IMR-90 (cell line): ENCODE measurements around the gene ARMC8. TPM values are rescaled to one million over a fixed set of nuclear protein-coding genes. Genes with fewer than 3 reads are reported as not detected.
"Not testable (repeated sequence)": the region's sequence is repeated elsewhere in the genome, so short reads cannot be mapped to it uniquely, and the experiment has no call there.

Source experiments
- ATAC-seq: fragments of 200-7000 bp; cut with Tn5 transposase; 2 replicates; pipeline ENCODE4 v1.9.1; 2020; ENCODE audit warnings: low read depth, mild to moderate bottlenecking, moderate library complexity
- BruUV-seq: library from RNA; stranded (reverse); fragments of 400-500 nt; replicated peaks from 2 replicates; lab custom pipeline; 2021; lab: Mats Ljungman, UMichigan
- CTCF ChIA-PET: fragments of 300-600 bp; formaldehyde crosslinking; extraction: SDS; loops from one replicate; lab custom pipeline; 2021; ENCODE audit warnings: antibody characterized with exemption; lab: Yijun Ruan, JAX
- POLR2A ChIA-PET: fragments of 300-600 bp; sonication (Branson Sonifier 250); formaldehyde crosslinking; loops from one replicate; lab custom pipeline; 2022; ENCODE audit warnings: antibody characterized with exemption; ENCODE audit not compliant: unreplicated experiment; lab: Charles Lee
- DNase-seq: peaks from one replicate; pipeline ENCODE4 v3.0.0; 2013
- H2AFZ ChIP-seq: replicated peaks from 2 replicates; pipeline ENCODE3; 2013; ENCODE audit warnings: low read length, mild to moderate bottlenecking; ENCODE audit not compliant: poor library complexity
- H2AK5ac ChIP-seq: 2 replicates; pipeline ENCODE4 v1.6.1; 2013; ENCODE audit warnings: low read depth, low read length, inconsistent platforms
- H2AK9ac ChIP-seq: replicated peaks from 2 replicates; pipeline ENCODE3; 2013; ENCODE audit warnings: mild to moderate bottlenecking, low read depth, low read length, moderate library complexity; ENCODE audit not compliant: poor library complexity
- H2BK120ac ChIP-seq: 2 replicates; pipeline ENCODE4 v1.6.1; 2013; ENCODE audit warnings: low read depth, low read length, inconsistent platforms
- H2BK15ac ChIP-seq: 3 replicates; pipeline ENCODE4 v1.6.1; 2013; ENCODE audit warnings: low read depth, low read length, inconsistent platforms
- H2BK20ac ChIP-seq: 2 replicates; pipeline ENCODE4 v1.6.1; 2013; ENCODE audit warnings: low read depth, mild to moderate bottlenecking, inconsistent platforms, low read length, moderate library complexity
- H2BK5ac ChIP-seq: 2 replicates; pipeline ENCODE4 v1.6.1; 2013; ENCODE audit warnings: mild to moderate bottlenecking, low read depth, low read length, inconsistent platforms; ENCODE audit not compliant: poor library complexity, severe bottlenecking
- H3K14ac ChIP-seq: replicated peaks from 2 replicates; pipeline ENCODE4 v1.6.1; 2013; ENCODE audit warnings: low read depth, low read length, inconsistent platforms
- H3K18ac ChIP-seq: 2 replicates; pipeline ENCODE4 v1.6.1; 2013; ENCODE audit warnings: low read depth, low read length, control low read depth
- H3K23ac ChIP-seq: 2 replicates; pipeline ENCODE4 v1.6.1; 2013; ENCODE audit warnings: low read depth, low read length, inconsistent platforms
- H3K27ac ChIP-seq: 2 replicates; pipeline ENCODE4 v1.5.1; 2013; ENCODE audit warnings: mild to moderate bottlenecking, control low read depth, low read length; ENCODE audit not compliant: insufficient read depth
- H3K27me3 ChIP-seq: 2 replicates; pipeline ENCODE4 v1.6.1; 2013; ENCODE audit warnings: low read length; ENCODE audit not compliant: control insufficient read depth, insufficient read depth
- H3K36me3 ChIP-seq: 2 replicates; pipeline ENCODE4 v1.6.1; 2013; ENCODE audit warnings: low read length, mixed read lengths; ENCODE audit not compliant: control insufficient read depth, insufficient read depth
- H3K4ac ChIP-seq: 2 replicates; pipeline ENCODE4 v1.6.1; 2013; ENCODE audit warnings: low read depth, low read length, inconsistent platforms
- H3K4me1 ChIP-seq: 2 replicates; pipeline ENCODE4 v1.6.1; 2013; ENCODE audit warnings: low read length, mixed read lengths; ENCODE audit not compliant: control insufficient read depth, insufficient read depth
- H3K4me2 ChIP-seq: 2 replicates; pipeline ENCODE4 v1.6.1; 2013; ENCODE audit warnings: low read depth, mild to moderate bottlenecking, control low read depth, low read length, moderate library complexity
- H3K4me3 ChIP-seq: 2 replicates; pipeline ENCODE4 v1.5.1; 2013; ENCODE audit warnings: low read depth, mild to moderate bottlenecking, control low read depth, low read length, moderate library complexity; ENCODE audit not compliant: insufficient read depth
- H3K56ac ChIP-seq: 2 replicates; pipeline ENCODE4 v1.6.1; 2013; ENCODE audit warnings: low read length, inconsistent platforms; ENCODE audit not compliant: insufficient read depth; ENCODE audit errors: extremely low read depth
- H3K79me1 ChIP-seq, 2 experiments: 2 replicates each; pipeline ENCODE4 v1.6.1; 2013; ENCODE audit warnings: low read length in 2 of 2, inconsistent platforms in 1 of 2, low read depth in 1 of 2
- H3K9ac ChIP-seq: 2 replicates; pipeline ENCODE4 v1.6.1; 2013; ENCODE audit warnings: low read depth, low read length, control low read depth
- H3K9me1 ChIP-seq: 2 replicates; pipeline ENCODE4 v1.6.1; 2013; ENCODE audit warnings: low read length, inconsistent platforms; ENCODE audit not compliant: insufficient read depth
- H3K9me3 ChIP-seq: 2 replicates; pipeline ENCODE4 v1.6.1; 2013; ENCODE audit warnings: low read length; ENCODE audit not compliant: control insufficient read depth, insufficient read depth
- H4K20me1 ChIP-seq: 2 replicates; pipeline ENCODE4 v1.6.1; 2013; ENCODE audit warnings: low read length, inconsistent platforms; ENCODE audit not compliant: insufficient read depth
- H4K5ac ChIP-seq: 2 replicates; pipeline ENCODE4 v1.6.1; 2013; ENCODE audit warnings: mild to moderate bottlenecking, low read depth, low read length, control low read depth
- H4K8ac ChIP-seq, 2 experiments: 2 replicates each; pipeline ENCODE4 v1.6.1; 2013; ENCODE audit warnings: low read depth in 2 of 2, low read length in 2 of 2, control low read depth in 1 of 2, inconsistent platforms in 1 of 2
- H4K91ac ChIP-seq: 2 replicates; pipeline ENCODE4 v1.6.1; 2013; ENCODE audit warnings: low read depth, low read length, inconsistent platforms; ENCODE audit not compliant: insufficient read depth
- whole genome bisulfite sequencing, 2 experiments: methylation state at CpG; one replicate each; pipeline versions ENCODE4 v1.1.5 to v1.1.7; 2013; ENCODE audit warnings: missing lambda C conversion rate in 2 of 2; ENCODE audit not compliant: insufficient read length in 1 of 2; ENCODE audit errors: extremely low coverage in 2 of 2; 5-methylcytosine and 5-hydroxymethylcytosine counted together
- dilution Hi-C: fragments of 300-500 bp; cut with HindIII; formaldehyde crosslinking; loops from one replicate; pipeline ENCODE4 v1.14.3; 2018; ENCODE audit warnings: low sequenced_read_pairs; ENCODE audit not compliant: unreplicated experiment
- in situ Hi-C: fragments of 300-500 bp; cut with MboI; formaldehyde crosslinking; loops from 3 replicates; pipeline ENCODE4 v1.14.3; 2019; ENCODE audit warnings: low sequenced_read_pairs, inconsistent platforms, mixed read lengths
- intact Hi-C: fragments of 100-400 bp; cut with micrococcal nuclease; formaldehyde crosslinking; loops from 2 replicates; pipeline ENCODE4 v1.10.0; 2022
- polyA plus RNA-seq, 3 experiments: library from polyadenylated mRNA; depleted of rRNA; stranded (reverse); fragments of >200 nt; gene quantifications; 2 replicates each; pipeline ENCODE4 v1.2.3, GENCODE V29; 2012; ENCODE audit warnings: low replicate concordance in 1 of 3
- total RNA-seq: library from RNA; depleted of rRNA; stranded (reverse); fragments of >200 nt; gene quantifications from 2 replicates; pipeline ENCODE4 v1.2.3, GENCODE V29; 2012

Gene ARMC8
- total and polyA plus RNA-seq, 2 of the 4 experiments (the other 2 are of a cell fraction), result 39.1 to 75.1 TPM

- dilution Hi-C loops, H3K27me3 ChIP-seq, BruUV-seq, H3K9me3 ChIP-seq, H2BK20ac ChIP-seq, H2AK5ac ChIP-seq, intact Hi-C loops, H3K79me1 ChIP-seq, H4K8ac ChIP-seq, ATAC-seq, H2BK120ac ChIP-seq, H3K36me3 ChIP-seq, H3K4ac ChIP-seq, H4K20me1 ChIP-seq, H3K56ac ChIP-seq, H2AFZ ChIP-seq, H4K91ac ChIP-seq, H3K27ac ChIP-seq, in situ Hi-C loops, H3K4me3 ChIP-seq, H3K9me1 ChIP-seq, POLR2A ChIA-PET, H2BK15ac ChIP-seq, H3K14ac ChIP-seq, H3K4me1 ChIP-seq, H3K18ac ChIP-seq, H3K4me2 ChIP-seq, H2AK9ac ChIP-seq, H3K23ac ChIP-seq, DNase-seq, H3K9ac ChIP-seq, H4K5ac ChIP-seq, H2BK5ac ChIP-seq: not testable (repeated sequence)
- no CpG with 5 or more reads among the region's 3 CpGs for WGBS, 2 experiments
- CTCF ChIA-PET, result interaction anchor here (1.1 kb wide), 1 partner anchor 10 kb away, joined by 3 read pairs; the partner anchor contains the start of gene A4GNT
These were observed 44.9 kb upstream of the ARMC8 start for GRCh38 chr3:138142181-138142580.
